Mesothelial cell of epicardium (in vitro differentiated cells): ENCODE data around the gene DNM2. TPM values are rescaled to one million over a fixed set of nuclear protein-coding genes. Genes with fewer than 3 reads are reported as not detected.

Experiments
- DNase-seq, 2 experiments: peaks; one replicate each; pipeline ENCODE4 v3.0.0; 2021; ENCODE audit warnings: low spot score in 2 of 2; ENCODE audit not compliant: unreplicated experiment in 2 of 2
- H3K27ac Mint-ChIP-seq: 2 replicates; pipeline ENCODE4 v1.8.0; 2021; ENCODE audit warnings: mixed read lengths
- H3K27me3 Mint-ChIP-seq: 2 replicates; pipeline ENCODE4 v1.8.0; 2021; ENCODE audit warnings: low read depth, mixed read lengths
- H3K36me3 Mint-ChIP-seq: 2 replicates; pipeline ENCODE4 v1.8.0; 2021; ENCODE audit warnings: mixed read lengths
- H3K4me1 Mint-ChIP-seq: 2 replicates; pipeline ENCODE4 v1.8.0; 2021; ENCODE audit warnings: mixed read lengths
- H3K4me3 Mint-ChIP-seq: 2 replicates; pipeline ENCODE4 v1.8.0; 2021; ENCODE audit warnings: mild to moderate bottlenecking, moderate library complexity, mixed read lengths
- H3K9me3 Mint-ChIP-seq: 2 replicates; pipeline ENCODE4 v1.8.0; 2021; ENCODE audit warnings: mixed read lengths
- total RNA-seq: library from RNA; stranded (reverse); gene quantifications from 3 replicates; pipeline ENCODE4 v1.2.1, GENCODE V29; 2021
- TF ChIP-seq, protein P1 (sequence below): fragments of 200-600 bp; sonication (generic); IDR thresholded peaks from one replicate; pipeline ENCODE4 v1.5.0; 2021; ENCODE audit warnings: antibody characterized with exemption; ENCODE audit not compliant: unreplicated experiment

DNM2 gene
- total RNA-seq, 1 donor from 2014 or later, result 128 TPM

DNA sequence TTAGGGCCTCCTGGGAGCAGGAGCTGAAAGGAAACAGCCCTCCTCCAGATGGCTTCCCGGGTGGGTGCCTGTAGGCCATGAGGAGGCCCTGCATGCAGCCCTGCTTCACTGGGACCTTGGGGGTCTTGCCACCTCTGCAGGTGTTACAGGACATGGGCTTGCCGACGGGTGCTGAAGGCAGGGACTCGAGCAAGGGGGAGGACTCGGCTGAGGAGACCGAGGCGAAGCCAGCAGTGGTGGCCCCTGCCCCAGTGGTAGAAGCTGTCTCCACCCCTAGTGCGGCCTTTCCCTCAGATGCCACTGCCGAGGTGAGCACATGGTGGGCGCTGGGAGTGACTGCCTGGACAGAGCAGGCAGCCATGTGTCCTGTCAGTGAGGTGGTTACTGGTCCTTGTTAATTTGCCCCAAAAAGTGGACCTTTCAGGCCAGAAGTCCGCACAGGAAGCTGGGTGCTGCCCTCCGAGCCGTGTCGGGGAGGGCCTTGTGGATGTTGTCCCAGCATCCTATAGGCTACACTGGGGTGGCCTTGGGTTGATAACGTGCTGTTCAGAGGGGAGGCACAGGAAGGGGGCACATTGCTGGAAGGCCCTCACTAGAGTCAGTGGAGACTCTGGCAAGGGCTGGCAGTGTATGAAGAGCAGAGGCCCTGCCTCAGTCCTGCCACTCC, 35.3 kb upstream of the DNM2 start:
- no peaks in the 10 kb centered on the region for H3K27me3 Mint-ChIP-seq
- TF ChIP-seq, protein P1, sequence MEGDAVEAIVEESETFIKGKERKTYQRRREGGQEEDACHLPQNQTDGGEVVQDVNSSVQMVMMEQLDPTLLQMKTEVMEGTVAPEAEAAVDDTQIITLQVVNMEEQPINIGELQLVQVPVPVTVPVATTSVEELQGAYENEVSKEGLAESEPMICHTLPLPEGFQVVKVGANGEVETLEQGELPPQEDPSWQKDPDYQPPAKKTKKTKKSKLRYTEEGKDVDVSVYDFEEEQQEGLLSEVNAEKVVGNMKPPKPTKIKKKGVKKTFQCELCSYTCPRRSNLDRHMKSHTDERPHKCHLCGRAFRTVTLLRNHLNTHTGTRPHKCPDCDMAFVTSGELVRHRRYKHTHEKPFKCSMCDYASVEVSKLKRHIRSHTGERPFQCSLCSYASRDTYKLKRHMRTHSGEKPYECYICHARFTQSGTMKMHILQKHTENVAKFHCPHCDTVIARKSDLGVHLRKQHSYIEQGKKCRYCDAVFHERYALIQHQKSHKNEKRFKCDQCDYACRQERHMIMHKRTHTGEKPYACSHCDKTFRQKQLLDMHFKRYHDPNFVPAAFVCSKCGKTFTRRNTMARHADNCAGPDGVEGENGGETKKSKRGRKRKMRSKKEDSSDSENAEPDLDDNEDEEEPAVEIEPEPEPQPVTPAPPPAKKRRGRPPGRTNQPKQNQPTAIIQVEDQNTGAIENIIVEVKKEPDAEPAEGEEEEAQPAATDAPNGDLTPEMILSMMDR, result no peak
- H3K4me3 Mint-ChIP-seq, result no peak overlapping the region
- no peak overlapping the region for H3K27ac Mint-ChIP-seq
- H3K4me1 Mint-ChIP-seq, result no peaks in the 10 kb centered on the region
- no peaks in the 10 kb centered on the region for H3K9me3 Mint-ChIP-seq
- H3K36me3 Mint-ChIP-seq, result peaks cover 27% of the 10 kb centered on the region
- no peak for DNase-seq

DNA sequence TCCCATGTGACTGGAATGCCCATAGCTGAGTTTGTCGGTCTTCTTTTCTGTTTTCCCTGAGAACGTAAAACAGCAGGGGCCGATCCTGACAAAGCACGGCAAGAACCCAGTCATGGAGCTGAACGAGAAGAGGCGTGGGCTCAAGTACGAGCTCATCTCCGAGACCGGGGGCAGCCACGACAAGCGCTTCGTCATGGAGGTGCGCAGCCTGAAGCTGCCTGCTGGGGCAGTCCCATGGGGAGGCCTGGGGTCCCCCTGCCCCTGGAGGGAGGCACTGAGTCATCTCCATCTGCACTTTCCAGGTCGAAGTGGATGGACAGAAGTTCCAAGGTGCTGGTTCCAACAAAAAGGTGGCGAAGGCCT, 34.8 kb upstream of the DNM2 start:
- Mint-ChIP-seq H3K4me1 (no peaks in the 10 kb centered on the region), H3K4me3 (no peak overlapping the region), H3K9me3 (no peaks in the 10 kb centered on the region), H3K27me3 (no peaks in the 10 kb centered on the region), H3K27ac (no peak overlapping the region), H3K36me3 (peaks cover 22% of the 10 kb centered on the region)
- TF ChIP-seq, protein P1, result no peak
- no peak for DNase-seq

DNA sequence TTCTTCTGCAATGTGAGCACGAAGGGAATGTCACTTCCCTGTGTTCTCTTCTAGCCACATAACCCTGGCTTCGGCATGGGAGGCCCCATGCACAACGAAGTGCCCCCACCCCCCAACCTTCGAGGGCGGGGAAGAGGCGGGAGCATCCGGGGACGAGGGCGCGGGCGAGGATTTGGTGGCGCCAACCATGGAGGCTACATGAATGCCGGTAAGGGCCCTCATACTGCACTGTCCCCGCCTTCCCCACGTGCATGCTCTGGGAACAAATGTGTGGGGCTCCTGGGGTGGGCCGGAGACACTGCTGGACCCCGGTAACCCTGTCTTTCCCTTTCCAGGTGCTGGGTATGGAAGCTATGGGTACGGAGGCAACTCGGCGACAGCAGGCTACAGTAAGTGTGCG, 34.3 kb upstream of the DNM2 start:
- Mint-ChIP-seq H3K36me3 (peaks cover 18% of the 10 kb centered on the region), H3K27ac (no peak overlapping the region)

DNA sequence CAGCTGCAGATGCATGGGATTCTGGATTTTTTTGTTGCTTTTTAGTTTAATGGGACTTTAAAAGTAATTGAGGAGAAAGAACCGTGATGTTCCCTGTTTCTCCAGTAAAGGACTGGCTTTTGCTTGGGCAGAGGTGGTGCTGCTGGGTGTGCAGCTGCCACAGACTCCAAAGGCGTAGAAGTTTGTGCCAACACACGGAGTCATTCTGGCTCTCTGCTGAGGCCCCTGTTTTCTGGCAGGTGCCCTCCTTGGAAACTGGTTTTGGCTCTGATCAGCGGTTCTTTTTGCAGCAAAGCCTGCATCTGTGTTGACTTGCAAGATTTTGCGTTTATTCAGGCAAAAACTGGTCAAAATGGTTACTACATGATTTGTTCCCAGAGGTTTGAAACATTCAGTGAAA, 32.7 kb upstream of the DNM2 start:
- Mint-ChIP-seq H3K27me3 (no peaks in the 10 kb centered on the region), H3K4me3 (no peak overlapping the region), H3K4me1 (no peaks in the 10 kb centered on the region), H3K9me3 (no peaks in the 10 kb centered on the region), H3K27ac (no peak overlapping the region), H3K36me3 (peaks cover 26% of the 10 kb centered on the region)
- no peak for DNase-seq
- TF ChIP-seq, protein P1, result no peak

More for the DNA sequence above, 34.3 kb upstream of the DNM2 start:
- no peak for DNase-seq
- Mint-ChIP-seq H3K4me1 (no peaks in the 10 kb centered on the region), H3K27me3 (no peaks in the 10 kb centered on the region), H3K4me3 (no peak overlapping the region), H3K9me3 (no peaks in the 10 kb centered on the region)
- TF ChIP-seq, protein P1, result no peak

DNA sequence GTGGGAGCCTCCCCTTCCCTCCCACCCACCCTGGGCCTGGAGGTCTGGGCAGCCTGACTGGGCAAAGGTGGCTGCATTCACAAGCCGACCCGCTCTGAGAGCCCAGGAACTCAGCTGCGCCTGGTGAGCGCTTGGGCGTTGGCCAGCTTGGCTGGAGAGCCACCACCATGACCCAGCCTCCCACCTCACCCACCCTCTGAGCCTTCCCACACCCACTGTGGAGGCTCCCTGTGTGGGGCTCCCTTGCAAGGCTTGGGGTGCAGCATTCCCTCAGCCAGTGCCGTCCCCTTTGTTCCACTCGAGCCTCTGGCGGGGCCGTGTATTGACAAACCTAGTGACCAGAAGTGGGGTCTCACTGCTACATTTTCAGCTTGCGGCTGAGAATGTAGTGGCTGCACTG, 31.7 kb upstream of the DNM2 start:
- Mint-ChIP-seq H3K4me1 (no peaks in the 10 kb centered on the region), H3K36me3 (peaks cover 27% of the 10 kb centered on the region)

More for the DNA sequence above, 31.7 kb upstream of the DNM2 start:
- Mint-ChIP-seq H3K4me3 (no peak overlapping the region), H3K27ac (no peak overlapping the region), H3K9me3 (no peaks in the 10 kb centered on the region), H3K27me3 (no peaks in the 10 kb centered on the region)
- TF ChIP-seq, protein P1, result no peak
- no peak for DNase-seq
